GM20000 (cell line): Measurements from ENCODE around the gene LRRC25.

Source experiments
- DNase-seq: peaks from one replicate; pipeline ENCODE4 v3.0.0; 2012; ENCODE audit warnings: low spot score
- TF ChIP-seq, protein P1 (sequence below): IDR thresholded peaks from 2 replicates; pipeline ENCODE4 v1.5.1; 2012; ENCODE audit warnings: mild to moderate bottlenecking, control low read depth; ENCODE audit errors: extremely low read depth, missing control alignments

Gene LRRC25

GRCh38 chr19:18397242-18398202 is at the start of gene LRRC25:
LRRC25 (minus strand) TSS chr19:18397622; CDS start chr19:18396963, 659 bp downstream.
- TF ChIP-seq, protein P1, sequence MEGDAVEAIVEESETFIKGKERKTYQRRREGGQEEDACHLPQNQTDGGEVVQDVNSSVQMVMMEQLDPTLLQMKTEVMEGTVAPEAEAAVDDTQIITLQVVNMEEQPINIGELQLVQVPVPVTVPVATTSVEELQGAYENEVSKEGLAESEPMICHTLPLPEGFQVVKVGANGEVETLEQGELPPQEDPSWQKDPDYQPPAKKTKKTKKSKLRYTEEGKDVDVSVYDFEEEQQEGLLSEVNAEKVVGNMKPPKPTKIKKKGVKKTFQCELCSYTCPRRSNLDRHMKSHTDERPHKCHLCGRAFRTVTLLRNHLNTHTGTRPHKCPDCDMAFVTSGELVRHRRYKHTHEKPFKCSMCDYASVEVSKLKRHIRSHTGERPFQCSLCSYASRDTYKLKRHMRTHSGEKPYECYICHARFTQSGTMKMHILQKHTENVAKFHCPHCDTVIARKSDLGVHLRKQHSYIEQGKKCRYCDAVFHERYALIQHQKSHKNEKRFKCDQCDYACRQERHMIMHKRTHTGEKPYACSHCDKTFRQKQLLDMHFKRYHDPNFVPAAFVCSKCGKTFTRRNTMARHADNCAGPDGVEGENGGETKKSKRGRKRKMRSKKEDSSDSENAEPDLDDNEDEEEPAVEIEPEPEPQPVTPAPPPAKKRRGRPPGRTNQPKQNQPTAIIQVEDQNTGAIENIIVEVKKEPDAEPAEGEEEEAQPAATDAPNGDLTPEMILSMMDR: no peak
- peak; percentile 76 for DNase-seq

DNA sequence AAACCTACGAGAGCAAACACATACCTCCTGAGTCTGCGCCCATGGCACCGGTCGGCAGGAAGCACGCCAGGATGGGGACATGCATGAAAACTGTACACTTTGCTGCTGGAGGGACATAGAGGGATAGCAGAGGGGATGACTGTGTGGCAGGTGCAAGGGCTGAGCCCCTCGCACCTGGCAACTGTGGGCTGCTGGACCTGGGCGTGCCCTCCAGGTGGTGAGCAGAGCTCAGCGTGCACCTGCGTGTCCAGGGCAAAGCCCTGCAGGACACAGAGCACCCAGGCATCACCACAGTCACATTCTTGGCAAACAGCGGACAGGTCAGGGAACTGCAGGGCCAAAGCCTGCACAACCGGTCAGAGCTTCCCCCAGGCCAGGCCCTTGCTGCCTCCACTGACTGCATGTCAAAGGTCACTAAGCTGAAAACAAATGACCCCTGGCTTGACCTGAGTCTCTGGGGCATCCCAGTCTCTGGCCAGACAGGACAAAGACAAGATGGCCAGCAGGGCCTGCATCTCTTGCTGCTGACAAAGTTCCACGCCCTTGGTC is 49.5 kb upstream of the LRRC25 start:
- TF ChIP-seq, protein P1: no peak
- DNase-seq: no peak

- TF ChIP-seq, protein P1: no peak
These were observed 48.9 kb upstream of the LRRC25 start for GRCh38 chr19:18446145-18446810.

DNA sequence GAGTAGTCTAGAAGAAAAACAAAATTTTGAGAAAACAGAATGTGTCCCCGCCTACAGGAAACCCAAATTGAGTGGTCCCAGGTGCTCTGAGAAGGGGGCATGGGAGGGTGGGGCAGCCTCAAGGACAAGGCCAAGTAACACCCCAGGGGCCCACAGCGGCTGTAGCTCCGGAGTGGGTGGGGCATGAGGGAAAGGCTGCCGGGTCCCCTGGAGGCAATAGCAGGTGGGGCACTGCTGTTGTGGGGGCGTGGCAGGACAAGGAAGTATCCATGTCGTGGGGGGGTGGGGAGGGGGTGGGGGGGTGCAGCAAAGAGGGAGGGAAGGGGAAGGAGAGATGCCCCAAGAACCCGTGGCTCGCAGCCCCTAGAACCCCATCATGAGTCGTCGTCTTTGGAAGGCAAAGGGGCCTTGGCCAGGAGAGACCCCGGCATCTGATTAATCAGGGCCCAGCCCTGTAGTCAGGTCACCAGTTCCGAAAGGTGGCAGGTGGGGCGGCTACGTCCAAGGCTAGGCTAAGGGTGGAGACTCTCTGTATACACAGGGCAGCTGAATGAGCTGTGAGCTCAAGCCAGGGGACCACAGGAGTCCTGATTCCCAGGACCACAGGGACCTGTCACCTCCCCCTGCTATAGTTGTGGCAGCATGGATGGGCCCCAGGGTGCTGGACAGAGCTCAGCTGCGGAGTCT is 48.0 kb upstream of the LRRC25 start:
- TF ChIP-seq, protein P1: no peak
- no peak for DNase-seq

More at GRCh38 chr19:18446145-18446810, 48.9 kb upstream of the LRRC25 start:
- no peak for DNase-seq

GRCh38 chr19:18444513-18444912 is 47.1 kb upstream of the LRRC25 start:
- no peak for DNase-seq
- TF ChIP-seq, protein P1: no peak

DNA sequence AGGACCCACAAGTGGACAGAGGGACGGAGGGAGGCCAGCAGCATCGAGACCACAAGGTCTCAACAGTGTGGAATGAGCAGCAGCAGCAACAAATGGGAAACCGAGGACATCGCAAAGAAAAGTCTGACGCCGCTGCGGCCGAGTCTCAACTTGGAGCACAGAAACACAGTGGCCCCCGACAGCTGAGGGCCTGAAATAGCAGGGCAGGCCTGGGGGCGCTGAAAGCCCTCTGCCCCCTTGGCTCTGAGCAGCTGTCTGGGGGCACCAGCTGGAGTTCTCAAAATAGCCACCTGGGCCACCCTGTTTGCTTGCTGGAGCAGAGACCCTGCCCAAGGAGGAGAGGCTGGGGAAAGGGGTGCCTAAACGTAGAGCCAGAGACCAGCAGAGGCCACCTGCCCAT is 46.4 kb upstream of the LRRC25 start:
- no peak for DNase-seq
- TF ChIP-seq, protein P1: no peak
